Superior temporal gyrus (tissue), 1 donor: ENCODE data around the gene SH3PXD2A.
"Not testable (repeated sequence)": the region's sequence is repeated elsewhere in the genome, so short reads cannot be mapped to it uniquely, and the experiment has no call there.

Experiments
- DNase-seq: peaks from one replicate; pipeline ENCODE4 v3.0.0-alpha.2; 2016; ENCODE audit errors: extremely low spot score

The SH3PXD2A gene

DNA sequence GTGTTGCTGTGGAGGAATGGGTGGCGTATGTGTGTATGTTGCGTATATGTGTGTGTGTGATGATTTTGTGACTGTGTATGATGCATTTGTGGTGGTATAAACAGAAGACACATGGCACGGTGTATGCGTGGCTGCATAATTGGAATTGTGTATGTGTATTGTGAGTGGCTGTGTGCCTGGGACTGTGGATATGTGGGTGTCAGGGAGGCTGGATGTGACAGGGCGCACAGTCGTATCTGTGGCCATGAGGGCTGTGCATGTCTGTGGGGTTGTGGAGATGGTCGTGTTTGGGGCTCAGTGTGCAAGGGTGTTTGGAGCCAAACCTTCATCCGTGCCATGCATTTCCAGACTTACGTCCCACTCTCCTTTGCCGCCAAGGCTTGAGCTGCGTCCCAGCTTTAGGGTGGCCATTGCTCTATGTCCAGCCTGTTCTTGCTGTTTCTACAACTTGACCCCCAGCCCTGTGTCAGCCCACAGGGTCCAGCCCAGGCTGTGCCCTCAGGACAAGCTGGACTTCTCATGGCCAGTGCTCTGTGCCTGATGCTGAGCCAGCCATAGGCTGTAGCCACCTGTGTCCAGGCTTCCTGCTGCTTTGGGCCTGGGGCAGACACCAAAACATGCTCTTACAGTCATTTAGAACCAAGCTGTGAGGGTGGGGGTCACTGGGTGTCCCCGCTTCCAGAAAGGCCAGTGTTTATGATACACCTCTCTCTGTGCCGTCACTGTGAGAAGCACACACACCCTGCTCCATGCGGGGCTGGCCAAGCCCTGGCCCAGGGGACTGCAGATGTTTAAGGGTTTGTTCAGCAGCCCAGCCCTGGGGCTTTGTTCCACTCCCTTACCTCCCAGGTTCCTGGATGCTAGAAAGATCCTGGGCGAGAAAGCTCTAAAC is 234.2 kb downstream of the SH3PXD2A start:
- no peak for DNase-seq

DNA sequence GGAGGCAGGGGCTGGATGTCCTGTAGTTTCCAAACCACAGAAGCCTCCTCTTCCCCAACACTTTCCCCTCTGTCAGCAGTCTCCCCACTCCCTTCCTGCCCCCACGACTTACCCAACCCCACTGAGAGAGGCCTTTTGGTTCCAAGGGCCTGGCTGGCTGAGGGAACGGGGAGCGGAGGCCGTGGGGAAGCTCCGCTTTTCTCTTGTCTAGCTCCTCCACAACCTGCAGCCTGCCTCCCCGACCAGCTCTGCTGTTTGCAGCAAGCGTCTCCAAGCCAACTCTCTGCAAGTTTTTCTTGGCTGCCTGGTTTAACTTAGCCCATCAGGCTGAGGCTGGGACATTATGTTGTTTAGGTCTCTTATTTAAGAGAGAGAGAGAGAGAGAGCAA is 235.0 kb downstream of the SH3PXD2A start:
- DNase-seq = no peak

DNA sequence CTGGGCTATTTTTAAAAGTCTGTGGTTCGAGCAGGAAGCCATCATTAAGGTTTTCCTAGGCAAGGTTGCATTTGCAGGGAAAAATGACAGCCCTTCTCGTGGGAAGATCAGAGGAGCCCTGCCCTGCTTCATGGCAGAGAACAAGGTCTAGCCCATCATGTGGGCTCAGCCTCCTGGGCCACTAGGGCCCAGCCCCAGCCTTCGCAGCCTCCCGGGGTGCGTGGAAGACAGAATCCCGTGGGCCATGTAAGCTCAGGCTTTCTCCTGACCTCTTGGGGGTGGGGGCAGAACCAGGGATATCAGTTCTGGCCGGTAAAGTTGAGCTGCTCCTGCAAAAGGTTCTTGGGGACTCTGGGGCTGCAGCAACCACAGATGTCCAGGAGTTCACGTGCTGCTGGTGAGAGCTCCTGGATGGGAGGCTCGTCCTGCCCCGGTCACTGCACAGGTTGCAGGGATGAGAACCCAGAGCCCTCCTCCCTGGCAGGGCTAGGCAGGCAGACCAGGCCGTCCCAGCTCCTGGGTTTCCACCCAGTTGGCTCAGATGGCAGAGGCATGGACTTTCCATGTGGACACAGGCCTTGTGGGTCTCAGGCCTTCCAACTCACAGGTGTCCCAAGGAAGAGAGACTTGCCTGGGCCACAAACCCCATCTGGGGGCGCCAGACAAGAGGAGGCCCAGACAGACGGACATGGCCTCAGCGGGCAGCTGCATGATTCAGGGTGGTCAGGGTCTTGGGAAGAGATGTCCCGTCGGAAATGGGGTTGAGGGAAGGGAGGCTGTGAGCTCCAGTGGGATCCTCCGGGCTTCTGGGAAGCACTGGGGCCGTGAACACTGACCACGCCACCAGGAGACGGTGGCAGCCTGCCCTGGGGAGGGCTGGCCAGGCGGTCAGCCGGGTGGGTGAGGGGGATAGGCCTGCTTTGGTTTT is 235.7 kb downstream of the SH3PXD2A start:
- DNase-seq = no peak

DNA sequence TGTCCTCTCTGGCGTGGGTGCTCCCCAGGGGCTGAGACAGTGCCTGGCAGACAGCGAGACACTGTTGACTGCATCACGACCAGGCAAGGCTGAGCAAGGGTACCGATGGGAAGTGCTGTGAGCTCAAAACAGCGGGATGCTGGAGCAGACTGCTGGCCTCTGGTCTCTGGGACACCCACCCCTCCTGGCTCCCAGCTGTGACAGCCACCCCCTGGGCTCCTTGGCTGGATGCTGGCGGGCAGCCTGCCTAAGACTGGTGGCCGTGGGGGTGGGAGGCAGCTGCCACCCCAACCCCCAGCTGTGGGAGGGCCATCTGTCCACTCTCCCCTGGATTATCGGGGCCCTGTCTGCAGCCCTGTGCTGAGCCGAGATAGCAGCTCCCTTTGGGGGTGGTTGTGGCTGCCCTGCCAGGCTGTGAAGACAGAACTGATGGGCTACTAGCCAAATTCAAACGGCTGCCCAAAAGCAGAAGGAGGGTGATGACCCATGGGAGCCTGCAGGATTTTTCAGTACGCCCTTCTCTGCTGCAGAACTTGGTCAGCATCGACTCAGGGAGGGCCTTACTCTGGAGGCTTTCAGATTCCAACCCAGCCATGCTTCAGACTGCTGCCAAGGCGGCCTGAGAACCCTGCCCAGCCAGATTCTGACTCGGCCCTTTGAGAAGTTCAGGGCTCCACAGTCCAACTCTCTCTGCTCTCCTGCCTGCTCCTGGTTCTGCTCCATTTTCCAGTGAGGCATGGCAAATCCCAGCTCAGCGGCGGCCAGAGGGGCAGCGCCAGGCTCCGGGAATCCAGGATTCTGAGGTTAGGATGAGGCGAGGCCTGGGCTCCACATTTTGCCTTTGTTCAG is 236.6 kb downstream of the SH3PXD2A start:
- DNase-seq = no peak

DNA sequence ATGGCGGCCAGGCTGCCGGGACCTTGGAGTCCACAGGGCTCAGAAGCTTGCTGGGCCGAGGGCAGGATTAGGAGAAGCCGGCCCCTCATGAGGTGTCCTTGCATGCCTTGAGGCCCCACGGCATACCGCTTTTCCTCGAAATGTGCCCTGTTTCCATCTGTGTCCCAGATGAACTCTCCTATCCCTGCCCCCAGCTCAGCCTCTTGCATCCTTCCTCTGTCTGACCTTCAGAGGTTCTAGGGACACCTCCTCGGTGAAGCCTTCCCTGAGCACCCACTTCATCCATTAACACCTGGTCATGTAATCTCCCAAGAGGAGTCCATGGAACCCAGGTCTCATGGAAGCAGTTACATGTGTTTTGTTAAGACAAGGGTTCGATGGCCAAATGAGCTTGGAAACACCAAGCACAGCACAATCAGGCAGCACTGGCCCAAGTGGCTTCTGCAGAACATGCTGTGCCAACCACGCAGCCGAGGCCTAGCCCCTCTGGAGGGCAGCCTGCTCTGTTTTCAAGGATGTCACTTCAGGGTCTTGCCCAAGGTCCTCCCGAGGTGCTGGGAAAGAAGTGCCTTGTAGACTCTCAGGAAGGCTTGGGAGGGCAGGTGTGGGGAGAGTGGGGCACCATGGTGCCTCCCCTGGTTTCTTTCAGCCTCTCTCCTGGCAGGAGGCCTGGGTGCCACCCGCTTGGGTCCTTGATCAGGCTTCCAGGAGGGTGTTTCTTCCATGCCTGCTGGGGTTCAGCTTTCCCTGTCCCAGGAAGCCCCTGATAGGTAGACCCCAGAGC is 237.6 kb downstream of the SH3PXD2A start:
- no peak for DNase-seq

DNA sequence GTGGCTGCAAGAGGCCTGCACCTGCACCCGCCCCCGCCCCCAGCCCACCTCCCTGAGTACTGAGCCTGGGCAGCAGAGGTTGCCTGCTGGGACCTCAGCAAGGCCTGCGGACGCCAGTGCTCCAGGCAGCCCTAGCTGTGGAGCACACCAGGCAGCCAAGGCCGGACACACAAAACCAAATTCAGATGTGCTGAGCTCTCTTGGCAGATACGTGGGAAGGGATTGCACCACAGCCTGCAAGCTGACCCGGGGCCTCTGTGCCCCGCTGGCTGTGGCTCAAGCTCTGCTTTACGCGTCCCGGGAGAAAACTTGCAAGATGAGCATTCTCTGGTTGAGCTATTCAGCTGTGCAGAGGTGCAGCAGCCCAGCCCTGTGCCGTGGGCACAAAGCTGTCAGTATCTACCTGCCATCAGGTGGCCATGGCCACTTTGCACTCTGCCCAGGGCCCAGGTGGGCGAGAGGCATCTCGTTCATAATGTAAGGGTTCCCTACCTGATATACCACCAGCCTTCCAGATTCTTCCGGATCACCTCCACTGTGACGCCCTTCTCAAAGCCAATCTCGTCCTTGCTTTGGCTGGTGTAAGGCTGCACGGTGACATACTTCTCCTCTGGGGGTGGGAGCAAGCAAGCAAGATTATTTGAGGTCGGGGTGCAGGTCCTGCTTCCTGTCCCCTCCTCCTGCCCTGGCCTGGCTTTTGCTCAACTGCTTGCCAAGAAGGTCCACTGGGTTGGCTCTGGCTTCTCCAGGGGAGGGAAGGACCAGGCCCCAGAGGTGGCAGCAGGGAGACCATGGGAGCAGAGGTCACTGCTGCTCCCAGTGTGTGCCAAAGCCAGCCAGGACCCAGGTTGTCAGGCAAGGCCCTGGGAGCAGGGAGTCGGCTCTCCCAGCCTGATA is 238.4 kb downstream of the SH3PXD2A start:
- DNase-seq = no peak

DNA sequence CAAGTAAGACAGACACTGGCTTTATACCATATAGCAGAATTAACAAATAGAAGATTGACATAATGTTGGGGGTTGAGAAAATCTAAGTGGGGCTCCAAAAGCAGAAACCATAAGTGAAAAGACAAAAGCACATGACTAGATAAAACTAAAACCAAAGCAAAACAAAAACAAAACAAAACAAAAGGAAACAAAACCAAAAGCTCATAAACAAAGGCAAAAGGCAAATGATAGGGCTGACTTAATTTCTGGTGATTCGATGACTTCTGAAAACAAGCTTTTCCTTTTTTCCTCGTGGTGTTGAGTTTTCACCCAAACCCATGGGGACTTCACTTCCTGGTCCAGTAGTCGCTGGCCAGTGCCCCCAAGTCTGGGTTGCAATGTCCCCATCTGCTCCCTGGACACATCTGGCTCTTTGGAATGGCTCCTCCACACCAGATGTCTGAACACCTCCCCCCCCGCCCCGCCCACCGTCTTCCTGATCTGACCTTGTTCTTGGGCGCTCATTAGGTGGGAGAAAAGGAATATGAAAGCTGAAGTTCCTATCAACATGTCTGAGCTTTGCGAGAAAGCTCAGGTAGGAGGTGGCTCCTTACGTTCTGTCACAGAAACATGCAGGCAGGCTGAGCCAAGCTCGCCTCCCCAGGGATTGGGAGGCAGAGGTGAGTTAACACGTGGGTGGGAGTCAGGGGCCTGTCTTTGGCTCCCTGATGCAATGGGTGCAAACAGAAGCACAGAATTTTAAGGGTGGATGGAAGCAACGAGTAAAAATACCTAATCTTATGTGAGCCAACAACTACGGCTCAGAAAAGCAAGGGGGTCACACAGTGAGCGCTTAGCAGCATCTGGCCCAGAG is 240.8 kb downstream of the SH3PXD2A start:
- DNase-seq = no peak

DNA sequence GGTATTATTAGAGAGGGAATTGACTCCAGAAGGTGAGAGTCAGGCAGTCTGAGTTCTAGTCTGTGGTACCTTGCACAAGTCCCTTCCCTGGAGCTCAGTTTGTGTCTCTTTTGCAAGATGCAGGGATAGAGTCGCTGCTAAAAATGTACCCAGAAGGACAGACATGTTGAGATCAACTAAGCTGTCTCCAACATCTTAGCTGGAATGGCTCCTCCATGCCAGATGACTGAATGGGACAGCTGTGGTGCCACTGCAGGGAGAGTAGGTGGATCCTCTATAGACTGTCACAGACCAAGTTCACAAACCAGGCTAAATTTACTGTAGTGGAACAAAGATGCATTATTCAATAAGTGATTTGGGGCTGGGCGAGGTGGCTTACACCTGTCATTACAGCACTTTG is 241.8 kb downstream of the SH3PXD2A start:
- no peak for DNase-seq

DNA sequence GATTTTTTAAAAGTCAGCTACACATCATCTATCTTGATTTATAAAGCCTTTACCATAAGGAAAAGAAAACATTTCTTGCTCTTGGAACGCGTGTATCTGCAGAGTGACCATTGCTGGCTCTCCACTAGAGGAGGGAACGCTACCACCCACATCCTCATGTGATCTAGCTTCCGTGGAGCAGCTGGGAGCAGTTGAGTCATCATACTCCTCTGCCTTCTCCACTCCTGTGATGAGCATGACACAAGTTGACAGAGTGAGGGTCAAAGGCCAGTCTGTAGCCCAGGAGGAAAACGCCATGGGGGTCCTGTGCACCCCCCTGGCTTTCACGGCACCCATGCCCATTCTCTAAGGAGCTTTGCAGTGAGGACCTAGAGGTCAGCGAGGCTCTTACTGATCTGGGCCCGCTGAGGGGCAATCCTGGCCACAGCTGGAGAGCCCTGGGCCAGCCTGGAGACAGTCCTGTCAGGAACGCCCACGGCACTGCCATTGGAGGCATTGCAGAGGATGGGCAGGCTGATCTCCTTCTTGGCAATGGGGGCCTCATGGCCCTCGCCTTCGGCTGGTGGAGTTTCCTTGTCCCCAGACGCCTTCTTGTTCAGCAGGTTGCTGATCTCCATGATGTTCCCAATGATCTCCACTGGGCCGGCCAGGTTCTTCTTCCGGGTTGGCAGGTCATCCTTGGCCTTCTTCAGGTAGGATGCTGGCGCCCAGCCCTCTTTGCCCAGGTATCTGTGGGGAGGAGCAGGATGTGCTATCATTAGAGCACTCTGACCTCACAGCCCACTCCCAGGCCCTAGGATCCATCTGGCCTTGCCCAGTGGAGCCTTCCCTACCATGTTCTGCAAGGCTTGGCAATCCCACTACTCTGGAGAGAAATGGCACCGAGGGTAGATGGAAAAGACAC is 242.7 kb downstream of the SH3PXD2A start:
- peak; percentile 81 for DNase-seq

DNA sequence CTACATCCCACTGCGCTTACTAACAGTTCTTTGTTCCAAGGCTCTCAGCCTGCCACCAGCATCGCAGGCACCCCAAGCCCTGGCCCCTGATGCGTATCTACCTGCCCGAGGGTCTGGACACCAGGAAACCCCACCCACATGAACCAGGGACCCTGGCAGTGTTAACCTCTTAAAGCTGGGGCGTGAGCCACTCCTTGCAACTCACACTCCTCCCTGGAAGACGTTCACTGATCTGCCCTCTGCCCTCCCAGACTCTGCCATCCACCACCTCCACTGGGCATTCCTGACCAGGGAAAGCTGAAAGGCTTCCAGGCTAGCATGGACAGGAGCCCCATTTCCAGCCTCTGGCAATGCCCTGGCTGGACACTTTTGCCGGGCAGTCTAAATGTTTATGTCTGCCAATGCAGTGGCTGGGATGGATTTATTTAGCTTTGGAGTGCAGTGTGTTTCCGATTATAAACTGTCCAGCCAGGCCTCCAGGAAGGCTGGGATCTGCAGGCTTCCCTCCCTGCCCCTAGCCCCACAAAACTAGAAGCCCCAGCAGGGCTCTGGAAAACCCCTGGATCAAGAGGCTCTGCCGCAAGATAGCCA is 244.4 kb downstream of the SH3PXD2A start:
- no peak for DNase-seq

DNA sequence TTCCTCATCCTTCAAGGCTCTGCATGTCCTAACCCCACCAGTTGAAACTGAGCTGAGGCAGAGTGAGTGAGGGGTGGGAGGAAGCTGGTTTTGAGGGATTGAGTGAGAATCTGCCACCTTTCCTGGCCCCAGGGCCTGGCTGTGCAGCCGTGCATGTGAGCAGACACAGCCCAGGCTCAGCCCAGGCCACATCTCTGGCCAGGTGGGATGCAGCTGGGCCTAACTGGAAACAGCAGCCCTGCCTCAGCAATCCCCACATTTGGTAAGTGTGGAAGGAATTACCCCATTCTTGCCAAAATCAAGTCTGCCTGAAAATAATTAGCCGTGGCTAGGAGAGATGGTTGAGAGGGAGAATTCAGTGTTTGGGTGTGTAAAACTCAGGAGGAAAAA is 245.3 kb downstream of the SH3PXD2A start:
- no peak for DNase-seq

DNA sequence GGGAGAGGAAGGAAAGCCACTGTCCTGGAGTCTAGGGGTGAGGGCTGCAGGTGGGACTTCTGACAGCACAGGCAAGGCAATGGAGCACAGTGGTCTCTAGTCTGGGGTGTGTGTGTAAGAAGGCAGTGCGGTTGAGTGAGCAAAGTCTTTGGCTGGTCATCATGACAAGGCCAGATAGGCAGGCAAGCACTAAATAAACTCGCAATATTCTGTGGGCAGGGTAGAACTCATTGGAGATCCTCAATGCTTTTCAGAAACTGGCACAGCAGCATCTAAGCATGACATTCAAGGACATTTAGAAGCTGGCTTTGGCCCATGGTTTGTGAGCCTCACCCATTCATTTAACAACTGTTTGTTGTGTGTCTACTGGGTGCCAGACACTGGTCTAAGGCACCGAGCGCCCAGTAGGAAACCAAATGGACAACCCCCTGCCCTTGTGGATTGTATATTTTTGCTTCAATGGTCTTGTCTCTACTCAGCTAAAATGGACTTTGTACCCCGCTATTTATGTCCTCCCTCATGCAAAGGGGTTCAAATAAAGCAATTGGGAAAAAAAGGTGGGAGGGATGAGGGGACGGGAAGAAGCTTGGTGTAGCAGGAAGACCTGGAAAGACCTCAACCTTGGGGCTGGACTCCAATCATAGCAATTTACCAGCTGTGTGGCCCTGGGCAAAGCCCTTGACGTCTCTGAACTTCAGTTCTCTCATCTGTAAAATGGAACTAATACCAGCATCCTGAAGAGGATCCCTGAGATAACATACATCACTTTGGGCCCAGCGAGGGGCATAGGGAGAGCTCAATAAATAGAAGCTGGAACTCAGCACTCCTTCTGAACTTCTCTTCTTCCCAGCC is 245.9 kb downstream of the SH3PXD2A start:
- no peak for DNase-seq

DNA sequence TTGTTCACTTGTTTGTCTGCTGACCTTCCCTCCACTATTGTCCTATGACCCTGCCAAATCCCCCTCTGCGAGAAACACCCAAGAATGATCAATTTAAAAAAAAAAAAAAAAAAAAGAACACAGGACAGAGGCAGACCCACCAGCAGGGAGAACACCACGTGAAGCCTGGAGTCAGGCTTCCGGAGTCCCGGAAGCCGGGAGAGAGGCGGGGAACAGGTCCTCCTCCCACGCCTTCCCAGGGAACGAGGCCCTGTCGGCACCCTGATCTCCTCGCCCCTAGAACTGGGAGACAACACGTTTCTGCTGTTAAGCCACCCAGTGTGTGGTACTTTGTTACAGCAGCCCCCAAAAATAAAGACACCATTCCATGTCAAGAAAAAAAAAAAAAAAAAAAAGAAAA is 247.3 kb downstream of the SH3PXD2A start:
- DNase-seq = not testable (repeated sequence)

DNA sequence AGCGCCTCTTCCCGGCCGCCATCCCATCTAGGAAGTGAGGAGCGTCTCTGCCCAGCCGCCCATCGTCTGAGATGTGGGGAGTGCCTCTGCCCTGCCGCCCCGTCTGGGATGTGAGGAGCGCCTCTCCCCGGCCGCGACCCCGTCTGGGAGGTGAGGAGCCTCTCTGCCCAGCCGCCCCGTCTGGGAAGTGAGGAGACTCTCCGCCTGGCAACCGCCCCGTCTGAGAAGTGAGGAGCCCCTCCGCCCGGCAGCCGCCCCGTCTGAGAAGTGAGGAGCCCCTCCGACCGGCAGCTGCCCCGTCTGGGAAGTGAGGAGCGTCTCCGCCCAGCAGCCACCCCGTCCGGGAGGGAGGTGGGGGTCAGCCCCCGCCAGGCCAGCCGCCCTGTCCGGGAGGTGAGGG is 248.3 kb downstream of the SH3PXD2A start:
- not testable (repeated sequence) for DNase-seq

DNA sequence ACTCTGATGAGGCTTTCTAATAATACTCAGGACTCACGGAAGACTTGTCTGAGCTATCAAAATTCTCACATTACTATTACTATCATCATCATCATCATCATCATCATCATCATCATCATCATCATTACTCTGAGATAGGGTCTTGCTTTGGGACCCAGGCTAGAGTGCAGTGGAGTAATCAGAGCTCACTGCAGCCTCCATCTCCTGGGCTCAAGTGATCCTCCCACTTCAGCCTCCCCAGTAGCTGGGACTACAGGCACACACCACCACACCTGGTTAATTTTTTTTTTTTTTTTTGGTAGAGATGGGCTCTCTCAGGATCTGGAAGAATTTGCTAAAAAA is 249.3 kb downstream of the SH3PXD2A start:
- not testable (repeated sequence) for DNase-seq

DNA sequence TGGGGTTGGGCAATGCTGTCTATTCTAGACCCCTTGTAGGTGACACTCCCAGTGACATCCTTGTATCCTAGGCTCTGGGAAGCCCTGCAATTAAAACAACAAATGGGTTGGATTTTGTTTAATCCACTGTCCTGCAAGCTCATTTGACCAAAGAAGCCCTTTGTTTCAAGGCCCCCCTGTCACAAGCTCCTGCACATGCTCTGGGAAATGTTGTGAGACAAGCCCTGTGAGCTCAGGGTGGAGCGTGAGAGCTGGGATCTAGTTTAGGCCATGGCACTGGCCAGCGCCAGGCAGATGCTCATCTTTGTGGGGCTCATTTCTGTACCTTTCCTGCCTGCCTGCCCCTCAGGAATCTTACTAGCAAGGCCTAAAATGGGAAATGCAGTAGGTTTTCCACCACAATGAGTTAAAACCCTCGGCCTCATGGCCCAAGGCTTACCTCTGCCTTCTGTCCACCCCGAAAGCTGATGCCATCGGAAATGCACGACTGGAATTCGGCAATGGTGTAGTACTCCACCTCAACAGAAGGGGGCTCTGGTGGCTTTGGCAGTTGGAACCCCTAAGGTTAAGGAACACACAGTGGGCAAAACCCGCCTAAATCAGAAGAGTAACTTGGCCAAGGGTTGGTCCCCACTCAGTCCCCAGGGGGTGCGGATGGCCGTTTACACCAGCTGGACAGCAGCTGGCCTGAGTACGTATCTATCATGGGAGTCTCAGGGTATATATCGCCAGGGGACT is 249.8 kb downstream of the SH3PXD2A start:
- peak; percentile 84 for DNase-seq
